NT2/D1 (cell line): ENCODE results near the gene AMPD3.

ENCODE experiments used
- DNase-seq: peaks from one replicate; pipeline ENCODE4 v3.0.0-alpha.2; 2011; ENCODE audit warnings: low read depth, low spot score
- H3K27me3 ChIP-seq: 2 replicates; pipeline ENCODE4 v1.6.0; 2011; ENCODE audit warnings: mild to moderate bottlenecking; ENCODE audit not compliant: insufficient read length, insufficient read depth
- H3K36me3 ChIP-seq: 2 replicates; pipeline ENCODE4 v1.6.1; 2011; ENCODE audit warnings: mild to moderate bottlenecking, low read length, mixed read lengths; ENCODE audit not compliant: insufficient read depth, insufficient read length
- H3K4me1 ChIP-seq: 2 replicates; pipeline ENCODE4 v1.5.1; 2011; ENCODE audit not compliant: insufficient read depth, insufficient read length
- H3K4me3 ChIP-seq: 2 replicates; pipeline ENCODE4 v1.5.1; 2011; ENCODE audit warnings: low read depth; ENCODE audit not compliant: insufficient read length
- H3K9ac ChIP-seq: 2 replicates; pipeline ENCODE4 v1.6.0; 2011; ENCODE audit warnings: low read depth; ENCODE audit not compliant: insufficient read length
- H3K9me3 ChIP-seq: 2 replicates; pipeline ENCODE4 v1.5.1; 2011; ENCODE audit warnings: mild to moderate bottlenecking, low read length; ENCODE audit not compliant: insufficient read depth
- SUZ12 ChIP-seq: IDR thresholded peaks from 2 replicates; pipeline ENCODE4 v1.6.1; 2011; ENCODE audit not compliant: insufficient read length, insufficient read depth; ENCODE audit errors: extremely low read depth
- YY1 ChIP-seq: IDR thresholded peaks from 2 replicates; pipeline ENCODE4 v1.6.1; 2011; ENCODE audit not compliant: insufficient read length, insufficient read depth
- ZNF274 ChIP-seq: IDR thresholded peaks from 2 replicates; pipeline ENCODE4 v1.6.1; 2011; ENCODE audit warnings: mild to moderate bottlenecking, low read depth, low read length

The AMPD3 gene

GRCh38 chr11:10455637-10456487 lies 798 bp downstream of the AMPD3 start:
- H3K4me1 ChIP-seq: peaks cover 10% of the 10 kb centered on the region
- TF ChIP-seq ZNF274 (no peak), SUZ12 (no peak)
- peak overlapping the region; percentile 64 for H3K9ac ChIP-seq
- no peaks in the 10 kb centered on the region for H3K36me3 ChIP-seq
- H3K4me3 ChIP-seq: peak overlapping the region; percentile 9
- H3K9me3 ChIP-seq: no peaks in the 10 kb centered on the region
- H3K27me3 ChIP-seq: peaks cover 11% of the 10 kb centered on the region
- DNase-seq: no peak

- Histone ChIP-seq H3K4me1 (peaks cover 10% of the 10 kb centered on the region), H3K36me3 (peaks cover 3% of the 10 kb centered on the region), H3K9ac (peak overlapping the region; percentile 52), H3K9me3 (no peaks in the 10 kb centered on the region), H3K4me3 (peak overlapping the region; percentile 9), H3K27me3 (peaks cover 7% of the 10 kb centered on the region)
- no peak for TF ChIP-seq SUZ12
- no peak for TF ChIP-seq YY1
- TF ChIP-seq ZNF274: no peak
- DNase-seq: no peak
Measured at GRCh38 chr11:10456519-10456918, 1.5 kb downstream of the AMPD3 start.

DNA sequence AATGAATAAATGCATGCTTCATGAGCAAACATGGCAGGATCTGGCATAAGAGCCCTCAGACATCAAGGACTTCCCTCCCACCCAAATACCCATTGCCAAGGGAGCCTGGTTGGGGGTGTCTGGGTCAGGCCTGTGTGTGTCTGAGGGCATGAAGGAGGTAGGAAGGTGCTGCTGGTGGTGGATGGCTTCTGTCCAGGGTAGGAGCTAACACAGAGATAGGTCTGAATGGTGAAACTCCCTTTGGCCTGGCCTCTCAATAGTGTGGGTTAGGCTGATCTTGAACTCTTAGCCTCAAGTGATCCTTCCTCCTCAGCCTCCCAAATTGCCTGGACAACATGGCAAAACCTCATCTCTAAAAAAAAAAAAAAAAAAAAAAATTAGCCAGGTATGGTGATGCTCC lies 2.8 kb downstream of the AMPD3 start:
- Histone ChIP-seq H3K4me1 (peaks cover 10% of the 10 kb centered on the region), H3K9ac (no peak overlapping the region), H3K4me3 (no peak overlapping the region), H3K9me3 (no peaks in the 10 kb centered on the region), H3K36me3 (peaks cover 5% of the 10 kb centered on the region), H3K27me3 (no peaks in the 10 kb centered on the region)
- DNase-seq: no peak
- TF ChIP-seq ZNF274 (no peak), SUZ12 (no peak)

DNA sequence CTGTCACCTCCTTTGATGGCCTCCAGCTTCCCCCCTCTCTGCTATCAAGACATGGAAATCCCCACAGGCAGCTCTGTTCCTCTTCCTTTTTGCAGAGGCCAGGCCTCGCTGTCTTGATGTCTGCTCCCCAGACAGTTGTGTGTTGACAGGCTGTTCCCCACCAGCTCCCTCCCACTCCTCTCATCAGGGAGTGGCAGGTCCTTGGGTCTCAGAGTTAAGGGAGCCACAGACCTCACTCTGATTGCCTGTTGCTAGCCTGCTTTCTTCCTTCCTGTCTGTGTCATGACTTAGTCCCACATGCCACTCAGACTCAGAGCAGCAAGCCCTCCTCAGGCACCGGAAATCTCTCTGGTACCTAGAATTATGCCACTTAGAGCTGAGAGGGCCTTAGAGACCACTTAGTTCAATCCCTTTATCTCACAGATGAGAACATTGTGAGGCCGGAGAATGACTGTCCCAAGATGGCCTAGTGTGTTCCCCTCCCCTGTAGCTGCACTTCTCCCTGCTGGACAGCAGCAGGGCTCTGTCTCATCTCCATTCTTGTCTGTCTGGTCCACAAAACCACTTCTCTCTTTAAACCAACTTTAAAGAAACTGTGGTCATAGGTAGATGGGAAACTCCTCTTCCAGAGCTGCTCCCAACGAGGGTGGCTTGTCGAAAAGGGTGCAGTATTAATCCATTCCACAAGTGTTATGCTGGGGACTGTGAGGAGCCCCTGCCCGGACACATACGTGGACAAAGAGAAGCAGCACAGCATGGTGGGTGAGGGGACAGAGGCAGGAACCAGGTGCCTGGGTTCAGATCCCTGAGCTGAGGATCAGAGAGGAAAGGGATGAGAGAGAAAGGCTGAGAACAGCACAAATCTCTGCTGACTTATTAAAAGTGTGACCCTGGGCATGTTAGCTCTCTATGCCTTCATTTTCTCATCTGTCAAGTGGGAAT lies 4.2 kb downstream of the AMPD3 start:
- peaks cover 10% of the 10 kb centered on the region for H3K4me1 ChIP-seq
- H3K27me3 ChIP-seq: no peaks in the 10 kb centered on the region
- H3K36me3 ChIP-seq: peaks cover 5% of the 10 kb centered on the region
- no peak for DNase-seq
- TF ChIP-seq YY1 (no peak), SUZ12 (no peak), ZNF274 (no peak)
- H3K9ac ChIP-seq: no peak overlapping the region
- H3K9me3 ChIP-seq: no peaks in the 10 kb centered on the region
- no peak overlapping the region for H3K4me3 ChIP-seq

GRCh38 chr11:10460611-10461275 lies 5.7 kb downstream of the AMPD3 start:
- no peak for DNase-seq
- H3K9ac ChIP-seq: no peak overlapping the region
- TF ChIP-seq YY1 (no peak), SUZ12 (no peak), ZNF274 (no peak)
- no peak overlapping the region for H3K4me3 ChIP-seq
- peaks cover 6% of the 10 kb centered on the region for H3K4me1 ChIP-seq
- H3K36me3 ChIP-seq: peaks cover 5% of the 10 kb centered on the region
- H3K9me3 ChIP-seq: no peaks in the 10 kb centered on the region
- H3K27me3 ChIP-seq: no peaks in the 10 kb centered on the region

GRCh38 chr11:10461276-10461790 lies 6.3 kb downstream of the AMPD3 start:
- Histone ChIP-seq H3K36me3 (peaks cover 5% of the 10 kb centered on the region), H3K4me3 (no peak overlapping the region)

More at GRCh38 chr11:10461276-10461790, 6.3 kb downstream of the AMPD3 start:
- Histone ChIP-seq H3K9me3 (no peaks in the 10 kb centered on the region), H3K9ac (no peak overlapping the region), H3K27me3 (no peaks in the 10 kb centered on the region), H3K4me1 (peaks cover 6% of the 10 kb centered on the region)
- DNase-seq: no peak
- no peak for TF ChIP-seq ZNF274
- no peak for TF ChIP-seq SUZ12
- TF ChIP-seq YY1: no peak
